ENCODE data around the gene ZP1. TPM values are rescaled to one million over a fixed set of nuclear protein-coding genes. Genes with fewer than 3 reads are reported as not detected.

ZP1 gene
- total and polyA plus RNA-seq, 2 of the 8 experiments (the other 6 are each of a cell fraction or from before 2014, with no cell fraction given): not detected

GRCh38 chr11:60835534-60835846, 31.9 kb upstream of the ZP1 start:
- Histone ChIP-seq H2AK5ac (ENCODE audit: low read depth, low read length) (no peak overlapping the region), H2BK20ac (ENCODE audit: low read length) (no peak overlapping the region), H2BK12ac (ENCODE audit: low read depth, low read length) (no peak overlapping the region), H3K4me2 (ENCODE audit: insufficient read depth in 1 of 2, low read depth in 2 of 2, low read length in 2 of 2) (no peak overlapping the region), H3K9me3 (ENCODE audit: insufficient read depth in 2 of 2, low read depth in 1 of 2, low read length in 1 of 2) (no peaks in the 10 kb centered on the region), H3K4me1 (replicated peaks in 1 of 4; ENCODE audit: control insufficient read depth in 3 of 4, insufficient read depth in 4 of 4, low read length in 3 of 4) (no peaks in the 10 kb centered on the region; a peak in 2 of 7 replicates), H3K14ac (ENCODE audit: insufficient read length) (no peak overlapping the region), H3K56ac (replicated peaks; ENCODE audit: insufficient read length, low read depth, low read length) (no peak overlapping the region), H2BK5ac (ENCODE audit: low read depth, low read length) (no peak overlapping the region), H4K20me1 (replicated peaks in 1 of 2; ENCODE audit: control insufficient read depth in 1 of 2, insufficient read depth in 2 of 2, low read length in 2 of 2) (no peaks in the 10 kb centered on the region), H4K8ac (ENCODE audit: extremely low read depth, insufficient read depth, low read length) (no peak overlapping the region), H3K18ac (ENCODE audit: extremely low read depth, low read length) (no peak overlapping the region), H3K4me3 (ENCODE audit: extremely low read depth in 1 of 4, insufficient read depth in 2 of 4, low read depth in 3 of 4, low read length in 4 of 4) (no peak overlapping the region), H4K5ac (ENCODE audit: insufficient read length, low read depth, low read length) (no peak overlapping the region), H3K27me3 (replicated peaks in 1 of 4; ENCODE audit: control insufficient read depth in 3 of 4, extremely low read depth in 1 of 4, insufficient read depth in 3 of 4, low read length in 3 of 4) (no peaks in the 10 kb centered on the region; a peak in 1 of 7 replicates), H3K79me2 (ENCODE audit: control insufficient read depth in 1 of 2, insufficient read depth in 2 of 2, low read length in 2 of 2) (no peaks in the 10 kb centered on the region), H3K36me3 (ENCODE audit: control insufficient read depth in 2 of 4, insufficient read depth in 4 of 4, low read length in 3 of 4) (no peaks in the 10 kb centered on the region), H3K79me1 (ENCODE audit: low read depth, low read length) (no peaks in the 10 kb centered on the region), H3K23ac (ENCODE audit: insufficient read length) (no peak overlapping the region), H4K91ac (replicated peaks; ENCODE audit: insufficient read length, low read length) (no peak overlapping the region), H2BK120ac (replicated peaks; ENCODE audit: low read depth, low read length) (no peak overlapping the region), H3K4ac (replicated peaks; ENCODE audit: insufficient read length, low read depth, low read length) (no peak overlapping the region), H3K23me2 (ENCODE audit: low read depth, low read length) (no peaks in the 10 kb centered on the region), H2AFZ (ENCODE audit: low read length) (no peak overlapping the region), H3K27ac (ENCODE audit: low read depth, low read length) (no peak overlapping the region), H3K9ac (replicated peaks in 1 of 4; ENCODE audit: extremely low read depth in 1 of 4, low read depth in 3 of 4, low read length in 3 of 4) (no peak overlapping the region), H2BK15ac (ENCODE audit: low read length) (no peak overlapping the region)
- no peak for TF ChIP-seq TAF7 (optimal IDR thresholded peaks at IDR 0.05; ENCODE audit: borderline replicate concordance, low read depth, low read length)
- TF ChIP-seq KDM1A (IDR thresholded peaks at IDR 0.05; ENCODE audit: borderline replicate concordance, low read length): no peak
- no peak for TF ChIP-seq KDM4A (IDR thresholded peaks at IDR 0.05; ENCODE audit: low read depth, low read length, severe bottlenecking)
- no peak for TF ChIP-seq RAD21 (IDR thresholded peaks at IDR 0.05 in 1 of 2, conservative IDR thresholded peaks at IDR 0.05 in 1 of 2; ENCODE audit: low read depth in 2 of 2, low read length in 2 of 2)
- TF ChIP-seq SIRT6 (IDR thresholded peaks at IDR 0.05; ENCODE audit: low read length): no peak
- no peak for TF ChIP-seq HDAC2 (IDR thresholded peaks at IDR 0.05; ENCODE audit: borderline replicate concordance in 1 of 2, low read depth in 2 of 2, low read length in 2 of 2)
- no peak for TF ChIP-seq TEAD4 (IDR thresholded peaks at IDR 0.05; ENCODE audit: low read depth, low read length)
- TF ChIP-seq TBP (IDR thresholded peaks at IDR 0.05; ENCODE audit: low read depth, low read length): no peak
- TF ChIP-seq RNF2 (IDR thresholded peaks at IDR 0.05; ENCODE audit: borderline replicate concordance, low read depth, low read length, missing control alignments, poor library complexity, severe bottlenecking): no peak
- no peak for TF ChIP-seq BACH1 (IDR thresholded peaks at IDR 0.05; ENCODE audit: low read length)
- no peak for TF ChIP-seq CREB1 (IDR thresholded peaks at IDR 0.05)
- no peak for TF ChIP-seq MAX (IDR thresholded peaks at IDR 0.05)
- DNase-seq (ENCODE audit: low read depth in 1 of 2, low spot score in 2 of 2): no peak
- WGBS, 2 experiments (ENCODE audit: extremely low coverage in 1 of 2, insufficient coverage in 1 of 2, insufficient read length in 1 of 2, insufficient replicate concordance in 2 of 2, low coverage in 1 of 2, low lambda C conversion rate in 2 of 2, missing lambda C conversion rate in 1 of 2): 72% methylated on average over 3 of the region's 3 CpGs; no CpG with 5 or more reads in 1 of the 2 experiments
- ChIA-PET CTCF (ENCODE audit: partially characterized antibody) (interaction anchor here (0.7 to 18.0 kb wide), 4 partner anchors 32 to 95 kb away, joined by 3 to 522 read pairs (median 6); partner anchors contain the start of genes PRPF19 and ZP1), POLR2A (ENCODE audit: partially characterized antibody) (no interaction called here)
- FAIRE-seq: no peak
